ENCODE data around the gene ARL6IP6.
"Not testable (repeated sequence)": the region's sequence is repeated elsewhere in the genome, so short reads cannot be mapped to it uniquely, and the experiment has no call there.

ARL6IP6 gene

DNA sequence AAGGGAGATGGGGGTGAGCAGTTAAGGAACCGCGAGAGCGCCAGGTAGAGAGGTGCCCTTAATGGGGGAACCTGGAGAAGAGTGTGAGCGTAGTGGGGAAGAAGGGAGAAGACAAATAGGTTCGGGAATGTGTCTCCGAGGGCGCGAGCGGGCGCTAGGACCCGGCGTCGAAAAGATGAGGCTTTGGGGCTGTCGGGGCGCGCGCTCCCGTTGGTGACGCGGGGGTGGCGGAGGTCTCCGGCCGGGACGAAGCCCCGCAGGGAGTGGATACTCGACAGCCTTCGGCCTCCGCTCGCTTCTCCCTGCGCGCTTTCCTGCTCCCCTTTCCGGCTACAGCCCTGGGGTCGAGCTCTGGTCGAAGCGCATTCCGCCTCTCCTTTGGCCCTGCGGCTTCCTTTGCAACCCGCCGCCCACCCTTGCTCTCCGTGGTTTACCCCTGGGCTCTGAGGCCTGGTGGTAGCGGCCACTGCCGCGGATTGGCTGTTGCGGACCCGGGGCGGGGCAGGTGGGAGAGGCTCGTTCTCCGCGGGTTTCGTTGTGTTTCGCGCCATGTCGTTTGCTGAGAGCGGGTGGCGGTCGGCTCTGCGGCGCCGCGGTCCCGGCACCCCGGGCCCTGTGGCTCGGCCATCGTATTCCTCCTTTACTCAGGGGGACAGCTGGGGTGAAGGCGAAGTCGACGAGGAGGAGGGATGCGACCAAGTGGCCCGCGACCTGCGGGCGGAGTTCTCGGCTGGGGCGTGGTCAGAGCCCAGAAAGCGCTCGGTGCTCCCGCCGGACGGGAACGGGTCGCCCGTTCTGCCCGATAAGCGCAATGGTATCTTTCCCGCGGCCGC lies at the start of gene ARL6IP6:
ARL6IP6 (plus strand) TSS at position 545 of the 833 bp plus-strand sequence; CDS start at position 550, 5 bp downstream.
- ATAC-seq: peak; percentile 65 to 69

DNA sequence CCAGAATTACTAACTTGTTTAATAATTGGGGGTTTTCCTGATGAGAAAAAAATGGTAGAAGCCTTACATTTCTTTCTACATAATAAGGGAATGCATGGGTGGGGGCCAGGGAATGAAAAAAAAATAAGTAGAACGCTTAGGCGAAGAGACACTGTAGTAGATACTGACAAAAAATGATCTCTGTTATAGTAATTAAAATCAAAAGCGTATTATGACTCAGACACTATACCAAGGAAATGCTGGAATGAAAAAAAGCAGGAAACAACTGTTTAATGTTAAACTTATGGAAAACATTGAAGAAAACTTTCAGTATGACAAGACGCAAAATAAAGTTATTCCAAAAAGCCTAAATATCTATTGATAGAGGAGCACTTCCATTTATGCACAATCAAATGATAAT lies 44.1 kb upstream of the ARL6IP6 start:
- ATAC-seq: no peak

DNA sequence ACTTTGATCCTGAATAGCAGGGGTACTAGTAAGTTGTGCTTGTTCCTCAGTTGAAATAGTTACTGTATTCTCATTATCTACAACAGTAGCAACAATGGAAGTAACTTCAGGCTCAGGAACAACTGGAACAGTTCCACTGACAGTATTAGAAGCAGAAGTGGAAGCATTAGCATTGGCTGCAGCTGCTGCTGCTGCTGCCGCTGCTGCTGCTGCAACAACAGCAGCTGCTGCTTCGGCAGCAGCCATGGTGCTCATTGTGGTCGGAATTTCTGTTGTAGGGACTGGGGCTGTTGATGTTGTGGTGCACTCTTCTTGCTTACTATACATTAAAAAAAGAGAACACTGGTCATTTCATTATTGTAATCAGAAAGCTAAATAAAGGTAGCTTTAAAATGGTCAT lies 42.0 kb upstream of the ARL6IP6 start:
- no peak for ATAC-seq

DNA sequence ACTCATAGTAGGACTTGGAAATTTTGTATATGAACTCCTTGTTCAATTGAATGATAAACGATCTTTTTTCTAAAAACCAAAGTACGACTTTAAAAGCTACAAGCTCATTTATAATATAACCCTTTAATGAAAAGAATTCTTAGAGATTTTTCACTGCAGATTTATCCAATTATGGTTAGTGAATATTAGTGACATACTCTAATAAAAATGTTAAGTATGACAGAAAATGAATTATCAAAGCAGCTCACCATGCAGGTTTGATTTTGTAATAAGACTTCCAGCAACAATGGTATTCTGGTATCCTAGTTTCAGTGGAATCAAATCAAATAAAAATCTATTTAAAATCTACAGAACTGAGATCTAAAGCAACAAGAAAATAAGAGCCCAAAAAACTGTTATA lies 39.6 kb upstream of the ARL6IP6 start:
- no peak for ATAC-seq

DNA sequence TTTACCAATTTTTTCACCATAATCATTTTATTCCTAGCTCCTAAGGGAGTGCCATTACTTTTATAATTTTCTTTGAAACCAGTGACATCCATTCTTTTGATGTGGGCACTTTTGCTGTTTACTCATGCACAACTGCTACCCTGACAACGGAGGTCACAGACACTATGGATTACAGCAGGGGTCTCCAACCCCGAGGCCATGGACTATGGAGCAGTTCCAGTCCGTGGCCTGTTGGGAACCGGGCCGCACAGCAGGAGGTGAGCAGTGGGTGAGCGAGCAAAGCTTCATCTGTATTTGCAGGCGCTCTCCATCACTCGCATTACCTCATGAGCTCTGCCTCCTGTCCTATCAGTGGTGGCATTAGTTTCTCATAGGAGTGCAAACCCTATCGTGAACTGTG lies 35.8 kb upstream of the ARL6IP6 start:
- ATAC-seq: no peak

DNA sequence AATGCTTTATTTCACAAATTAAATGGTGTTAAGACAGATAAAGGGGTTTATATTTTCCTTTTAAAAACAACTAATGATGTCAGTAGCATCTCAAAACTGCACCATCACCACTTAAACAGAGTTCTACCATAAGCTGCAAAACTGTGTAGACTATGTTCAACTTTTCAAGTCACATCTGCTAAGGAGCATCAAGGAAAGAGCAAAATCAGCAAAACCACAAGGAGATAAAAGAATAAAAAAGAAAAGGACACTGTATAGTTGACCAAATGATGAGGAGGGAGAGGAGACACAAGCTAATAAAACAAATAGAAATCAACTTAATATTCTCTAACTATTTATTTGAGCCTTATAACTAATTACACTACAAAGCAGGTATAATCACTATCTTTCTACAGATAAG lies 35.0 kb upstream of the ARL6IP6 start:
- no peak for ATAC-seq

DNA sequence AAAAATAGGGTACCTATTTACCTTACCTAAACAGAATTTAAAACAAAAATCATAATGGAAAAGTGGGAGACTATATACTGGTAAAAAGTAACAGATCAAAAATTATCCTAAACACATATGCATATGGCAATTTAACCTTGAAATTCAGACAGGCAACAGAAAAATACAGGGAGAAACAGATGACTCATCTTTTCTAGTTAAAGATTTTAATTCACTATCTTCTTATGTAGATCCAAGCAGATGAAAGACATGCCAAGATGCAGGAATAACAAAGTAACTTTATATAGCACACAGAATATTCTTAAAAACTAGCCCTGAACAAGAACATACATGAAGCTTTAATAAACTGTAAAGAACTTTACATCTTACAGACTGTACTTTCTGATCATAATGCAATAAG lies 32.1 kb upstream of the ARL6IP6 start:
- ATAC-seq: no peak

DNA sequence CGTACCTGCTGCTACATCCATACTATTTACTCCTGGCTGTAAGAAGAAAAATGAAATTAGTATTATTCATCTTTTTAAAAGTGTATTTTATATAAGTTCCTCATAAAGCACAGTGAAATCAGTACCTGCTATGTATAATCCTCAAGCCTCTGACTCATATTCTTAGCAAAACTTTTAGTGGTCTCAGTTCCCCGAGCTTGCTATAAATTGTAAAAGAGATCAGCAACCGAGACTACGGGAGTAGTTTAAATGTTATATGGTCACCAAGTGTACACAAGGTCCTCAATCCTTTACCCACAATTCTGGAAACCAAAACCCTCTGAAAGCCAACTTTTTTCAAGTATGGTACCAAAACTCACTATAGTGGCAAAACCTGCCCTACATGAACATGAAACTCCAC lies 25.4 kb upstream of the ARL6IP6 start:
- ATAC-seq: peak; percentile 64 to 71

DNA sequence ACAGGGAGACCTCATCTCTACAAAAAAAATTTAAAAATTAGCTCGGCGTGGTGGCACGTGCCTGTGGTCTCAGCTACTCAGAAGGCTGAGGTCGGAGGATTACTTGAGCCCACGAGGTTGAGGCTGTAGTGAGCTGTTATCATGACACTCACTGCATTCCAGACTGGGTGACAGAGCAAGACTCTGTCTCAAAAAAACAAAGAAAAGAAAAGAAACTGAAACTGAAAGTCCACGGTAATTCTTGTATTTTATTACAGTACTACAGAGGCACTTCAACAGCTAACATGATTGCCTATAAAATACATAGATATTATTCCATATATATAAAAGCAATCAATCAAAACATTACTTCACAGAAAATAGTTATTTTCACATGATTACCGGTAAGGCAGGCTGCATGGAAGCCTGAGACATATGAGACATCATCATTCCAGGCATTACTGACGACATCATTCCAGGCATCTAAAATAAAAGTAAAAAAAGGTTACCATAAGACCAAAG lies 24.2 kb upstream of the ARL6IP6 start:
- peak; percentile 91 to 92 for ATAC-seq

DNA sequence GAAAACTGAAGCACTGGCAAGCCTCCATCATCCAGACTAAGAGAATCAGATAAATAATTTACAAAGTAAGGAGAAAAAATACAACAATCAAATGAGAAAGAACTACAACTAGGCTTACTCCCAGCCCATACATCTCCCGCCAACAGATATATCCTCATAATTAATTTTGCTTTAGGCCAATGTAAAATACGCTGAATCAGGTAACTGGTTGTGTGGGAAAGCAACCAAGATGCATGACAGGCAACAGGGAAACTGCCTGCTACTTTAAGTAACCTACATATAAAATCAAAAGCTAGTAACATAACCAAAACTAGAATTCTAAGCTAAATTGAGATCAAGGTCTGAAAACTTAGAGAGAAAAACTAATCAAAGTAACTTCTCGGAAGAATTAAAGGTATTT lies 22.7 kb upstream of the ARL6IP6 start:
- no peak for ATAC-seq

DNA sequence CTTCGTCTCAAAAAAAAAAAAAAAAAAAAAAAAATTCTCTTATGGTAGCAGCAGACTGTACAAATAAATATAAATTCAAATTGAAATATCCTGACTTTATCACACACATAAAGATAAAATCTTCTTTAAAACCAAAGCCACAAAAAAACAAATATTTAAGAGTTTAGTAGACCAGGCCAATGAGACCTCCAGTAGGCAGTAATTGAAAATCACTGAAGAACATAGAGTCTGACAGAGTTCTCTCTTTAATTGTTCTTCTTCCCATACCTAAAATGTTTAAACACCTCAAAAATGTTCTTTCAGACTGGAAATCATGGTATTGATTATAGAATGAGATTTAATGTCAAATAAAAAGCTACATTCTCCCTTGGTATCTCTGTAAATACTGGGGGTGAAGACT lies 21.9 kb upstream of the ARL6IP6 start:
- ATAC-seq: no peak

DNA sequence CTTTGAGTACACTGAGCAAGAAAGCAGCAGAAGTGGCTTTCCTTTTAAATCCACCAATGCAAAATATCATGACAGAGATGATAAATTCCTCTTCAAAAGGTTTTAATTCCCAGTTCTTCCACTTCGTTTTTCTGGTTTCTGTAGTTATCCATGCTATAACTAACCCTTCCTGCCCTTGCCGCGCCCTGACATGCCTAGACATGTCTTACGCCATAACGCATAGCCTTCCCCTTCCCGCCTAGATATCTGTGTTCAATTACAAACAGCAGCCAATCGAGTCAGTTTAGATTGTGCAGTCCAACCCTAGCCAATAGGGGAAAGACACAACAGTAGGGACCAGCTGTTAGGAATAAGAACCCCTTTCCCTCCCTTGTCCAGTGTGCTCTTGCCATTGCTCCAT lies 17.2 kb upstream of the ARL6IP6 start:
- ATAC-seq: no peak

DNA sequence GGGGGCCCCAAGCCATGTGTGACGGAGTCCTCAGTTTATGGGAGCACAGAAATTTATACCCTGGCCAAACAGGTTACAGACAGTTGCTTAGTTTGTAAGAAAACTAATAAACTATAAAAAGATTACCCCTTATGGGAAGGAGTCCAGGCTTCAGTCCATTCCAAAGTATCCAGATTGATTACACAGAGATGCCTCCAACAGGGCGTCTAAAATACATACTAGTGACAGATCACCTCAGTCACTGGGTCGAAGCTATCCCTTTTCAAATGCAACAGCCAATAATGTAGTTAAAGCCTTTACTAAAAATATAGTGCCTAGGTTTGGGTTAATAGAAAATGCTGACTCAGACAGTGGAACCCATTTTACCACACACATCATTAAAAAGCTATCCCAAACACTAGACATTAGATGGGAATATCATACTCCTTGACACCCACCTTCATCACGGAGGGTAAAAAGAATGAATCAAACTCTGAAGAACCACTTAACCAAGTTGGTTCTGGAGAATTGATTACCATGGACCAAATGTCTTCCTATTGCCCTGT lies 11.9 kb upstream of the ARL6IP6 start:
- no peak for ATAC-seq

DNA sequence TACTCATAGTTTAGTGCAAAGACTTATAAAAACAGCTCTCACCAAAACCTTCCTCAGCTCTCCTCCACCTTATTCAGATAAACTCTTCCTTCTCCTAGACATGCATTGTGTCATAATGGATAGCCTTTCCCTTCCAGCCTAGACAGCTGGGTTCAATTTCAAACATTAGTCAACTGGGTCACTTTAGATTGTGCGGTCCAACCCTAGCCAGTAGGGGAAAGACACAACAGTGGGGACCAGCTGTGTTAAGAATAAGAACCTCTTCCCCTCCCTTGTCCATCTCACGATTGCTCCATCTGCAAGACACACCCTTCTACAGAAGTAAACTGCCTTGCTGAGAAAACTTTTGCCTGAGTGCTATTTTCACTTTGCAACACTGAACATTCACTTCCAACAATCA lies 9.7 kb upstream of the ARL6IP6 start:
- ATAC-seq: no peak

DNA sequence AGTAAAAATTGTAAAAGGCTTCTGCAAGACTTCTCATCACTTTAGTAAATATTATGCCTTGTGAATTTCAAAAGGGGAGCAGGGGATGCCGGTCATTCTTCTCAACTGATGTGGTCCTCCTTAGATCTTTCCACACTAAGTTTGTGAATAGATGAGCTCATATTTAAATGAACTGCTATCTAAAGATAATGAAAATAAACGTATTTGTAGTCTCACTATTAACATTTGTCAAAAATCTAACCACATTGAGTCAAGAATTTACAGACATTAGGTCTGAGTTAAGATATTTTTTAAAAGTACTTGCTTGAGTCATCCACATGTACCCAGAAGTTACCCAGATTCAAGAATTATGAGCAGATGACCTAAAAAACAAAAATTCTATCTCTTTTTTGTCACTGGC lies 7.7 kb upstream of the ARL6IP6 start:
- ATAC-seq: peak; percentile 82

DNA sequence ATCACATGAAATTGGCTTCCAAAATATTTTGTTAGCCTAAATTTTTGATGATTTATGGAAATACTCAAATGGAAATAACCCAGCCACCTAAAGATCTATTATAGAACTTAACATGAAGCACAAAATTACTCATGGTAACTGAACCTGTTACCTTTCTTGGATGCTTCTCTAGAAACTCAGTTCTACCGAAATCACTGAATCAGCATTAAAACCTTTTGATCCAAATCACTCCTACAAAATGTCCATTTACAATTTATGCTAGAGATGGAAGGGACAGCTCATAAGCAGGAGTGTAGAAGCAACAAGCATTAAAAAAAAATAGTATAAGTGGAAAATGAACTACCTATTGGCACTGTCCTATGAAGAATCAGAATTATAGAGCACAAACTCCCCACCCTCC lies 3.3 kb upstream of the ARL6IP6 start:
- ATAC-seq: no peak

DNA sequence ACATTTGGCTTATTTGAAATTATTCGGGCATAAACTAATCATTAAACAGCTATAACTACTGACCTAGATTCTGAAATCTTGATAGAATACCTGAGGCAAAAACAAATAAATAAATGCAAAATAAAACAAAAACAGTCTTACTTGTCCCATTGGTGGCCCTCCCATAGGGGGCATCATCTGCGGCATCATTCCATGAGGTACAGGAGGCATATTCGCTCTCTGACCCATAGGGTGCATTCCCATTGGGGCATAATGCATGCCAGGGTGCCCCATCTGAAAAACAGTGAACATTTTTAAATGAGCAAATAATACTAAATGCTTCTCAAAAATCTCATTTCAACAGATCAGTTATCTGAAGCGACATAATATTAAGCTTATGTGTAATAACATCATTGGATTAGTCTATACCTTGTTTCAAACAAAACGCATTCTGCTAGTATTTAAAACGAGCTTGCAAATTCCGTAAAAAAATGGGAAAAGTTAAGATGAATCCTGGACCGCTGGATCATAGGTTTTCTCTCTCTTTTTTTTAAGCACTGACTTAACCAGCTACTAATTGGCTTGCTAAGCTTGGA lies 2.5 kb upstream of the ARL6IP6 start:
- ATAC-seq: no peak

DNA sequence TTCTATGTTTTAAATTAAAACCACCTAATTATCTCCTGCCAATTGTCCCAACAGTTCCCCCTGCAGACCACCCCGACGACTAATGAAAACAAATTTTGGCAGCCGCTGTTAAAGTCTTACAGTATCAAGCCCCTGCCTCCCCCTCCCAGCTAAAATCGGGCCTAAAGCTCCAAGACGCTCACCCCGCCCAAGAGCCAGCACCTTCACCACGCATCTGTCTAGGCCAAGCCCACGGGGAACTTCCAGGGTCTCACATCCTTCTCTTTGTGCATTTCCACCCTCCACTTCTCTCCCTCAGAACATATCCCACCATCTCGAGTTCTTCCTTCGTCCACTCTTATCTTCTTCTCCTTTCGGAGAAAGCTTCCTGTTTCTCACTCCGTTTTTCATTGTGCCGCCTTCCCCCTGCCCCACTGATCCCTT lies 1.6 kb upstream of the ARL6IP6 start:
- no peak for ATAC-seq

DNA sequence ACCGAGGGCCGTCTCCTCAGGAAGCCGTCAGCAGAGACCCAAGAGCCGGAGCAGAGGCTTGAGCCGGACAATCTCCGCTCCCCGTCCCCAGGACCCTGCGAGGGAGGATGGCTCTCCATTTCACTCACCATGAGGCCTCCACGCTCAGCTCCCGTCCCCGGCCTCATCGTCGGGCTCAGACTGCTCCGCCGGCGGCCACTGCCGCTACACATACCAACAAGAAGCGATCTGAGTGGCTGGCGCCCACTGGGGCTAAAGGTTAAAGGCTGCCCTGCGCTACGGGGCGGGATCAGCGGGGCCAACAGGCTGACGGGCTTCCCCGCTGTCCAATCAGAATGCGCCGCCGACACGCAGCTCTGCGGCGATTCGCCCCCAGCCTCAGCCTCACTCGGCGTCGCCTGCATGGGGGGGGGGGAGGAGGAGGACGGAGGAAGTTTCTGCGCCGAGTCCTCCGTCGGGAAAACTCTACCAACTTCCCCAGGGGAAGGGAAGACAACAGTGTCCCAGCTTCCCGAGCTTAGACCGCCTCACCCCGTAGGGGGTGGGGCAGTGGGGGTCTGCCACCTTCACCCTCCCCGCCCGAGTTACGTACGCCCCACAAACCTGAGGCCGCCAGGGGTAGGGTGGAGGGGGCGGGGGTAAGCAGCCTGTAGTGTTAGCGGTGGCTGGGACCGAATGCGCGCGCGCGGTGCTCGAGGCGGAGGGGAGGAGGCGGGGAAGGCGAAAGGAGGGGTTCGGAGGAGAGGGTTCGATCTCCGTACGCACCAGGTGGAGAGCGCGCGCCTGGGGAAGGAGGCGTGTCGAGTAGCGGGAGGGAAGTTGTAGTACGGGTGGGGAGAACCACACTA lies 968 bp upstream of the ARL6IP6 start, which contains the start of gene PRPF40A:
PRPF40A (minus strand) TSS at position 234 of the 848 bp plus-strand sequence; CDS start at position 212, 22 bp downstream.
- ATAC-seq: peak; percentile 76 to 82

DNA sequence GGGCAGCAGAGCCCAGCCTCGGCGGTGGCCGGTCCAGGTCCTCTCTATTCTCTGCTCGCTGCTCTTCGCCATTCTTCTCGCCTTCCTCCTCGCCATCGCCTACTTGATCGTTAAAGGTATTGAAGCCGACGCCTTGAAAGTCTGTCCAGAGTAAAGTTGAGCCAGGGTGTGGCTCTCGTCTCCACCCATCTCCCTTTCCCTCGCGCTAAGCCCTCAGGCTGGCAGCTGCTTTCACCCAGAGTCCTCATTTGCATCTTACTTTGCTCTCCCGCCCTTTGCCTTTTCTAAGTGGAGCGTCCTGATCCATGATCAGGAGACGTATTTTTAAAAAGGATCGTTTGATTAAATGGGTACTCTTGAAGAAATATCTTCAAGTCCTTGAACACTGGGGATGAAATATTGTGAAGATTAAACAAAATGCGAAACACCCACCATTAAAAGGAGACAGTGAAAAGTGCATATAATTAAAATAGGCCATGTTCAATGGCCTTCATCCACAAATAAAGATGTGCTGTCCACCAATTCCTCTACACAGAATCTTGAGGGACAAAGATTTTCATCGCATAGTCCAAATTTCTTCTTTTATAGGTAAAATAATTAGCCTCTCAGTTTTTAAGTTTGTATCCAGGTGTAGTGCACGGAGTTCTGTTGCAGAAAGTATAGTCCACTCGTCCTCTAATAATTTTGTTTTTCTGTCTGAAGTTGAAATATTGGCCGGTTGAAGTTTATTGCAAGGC lies 657 bp downstream of the ARL6IP6 start:
- no peak for ATAC-seq

DNA sequence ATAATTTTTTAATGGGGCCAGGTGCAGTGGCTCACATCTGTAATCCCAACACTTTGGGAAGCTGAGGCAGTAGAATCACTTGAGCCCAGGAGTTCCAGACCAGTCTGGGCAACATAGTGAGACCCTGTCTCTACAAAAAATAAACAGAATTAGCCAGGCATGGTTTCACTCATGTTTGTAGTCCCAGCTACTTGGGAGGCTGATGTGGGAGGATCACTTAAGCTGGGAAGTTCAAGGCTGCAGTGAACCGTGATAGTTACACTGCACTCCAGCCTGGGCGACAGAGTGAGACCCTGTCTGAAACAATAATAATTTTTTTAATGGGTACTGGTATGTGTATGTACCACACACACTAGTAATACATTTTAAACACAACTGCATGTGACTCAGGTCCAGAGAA lies 2.4 kb downstream of the ARL6IP6 start:
- no peak for ATAC-seq

DNA sequence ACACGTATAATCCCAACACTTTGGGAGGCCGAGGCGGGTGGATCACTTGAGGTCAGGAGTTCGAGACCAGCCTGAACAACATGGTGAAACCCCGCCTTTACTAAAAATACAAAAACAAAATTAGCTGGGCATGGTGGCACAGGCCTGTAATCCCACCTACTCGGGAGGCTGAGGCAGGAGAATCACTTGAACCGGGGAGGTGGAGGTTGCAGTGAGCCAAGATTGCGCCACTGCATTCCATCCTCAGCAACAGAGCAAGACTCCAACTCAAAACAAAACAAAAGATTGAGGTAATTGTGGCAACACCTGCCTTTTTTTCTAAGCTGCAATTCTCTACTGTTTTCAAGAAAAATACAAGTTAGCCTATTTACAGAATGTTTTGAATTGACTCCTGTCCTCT lies 4.2 kb downstream of the ARL6IP6 start:
- ATAC-seq: not testable (repeated sequence)
